HTERT RPE-1 (cell line): Measurements from ENCODE around the gene NTPCR.

Source experiments
- in situ Hi-C: fragments of 300-500 bp; cut with MboI; formaldehyde crosslinking; loops from 4 replicates; pipeline ENCODE4 v1.14.3; 2020; ENCODE audit warnings: low sequenced_read_pairs

The NTPCR gene

DNA sequence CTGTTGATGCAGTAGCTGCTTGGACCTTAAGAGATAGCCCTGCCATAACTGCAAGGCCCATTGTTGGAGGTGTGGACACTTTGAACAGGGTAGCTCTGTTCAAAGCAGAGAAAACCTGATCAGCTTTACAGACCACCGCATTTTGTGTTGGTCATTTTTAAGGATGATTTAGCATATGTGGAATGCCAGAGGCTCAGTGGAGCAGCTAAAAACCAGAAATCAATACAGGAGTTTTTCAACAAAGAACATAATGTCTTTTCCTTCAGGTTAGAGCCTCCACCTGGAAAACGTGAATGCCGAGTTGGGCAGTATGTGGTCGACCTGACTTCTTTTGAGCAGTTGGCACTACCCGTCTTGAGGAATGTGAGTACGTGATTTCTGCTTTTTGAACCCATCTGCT, 5.7 kb downstream of the NTPCR start:
- in situ Hi-C loops = no loop called here

- in situ Hi-C loops = no loop called here
Measured at GRCh38 chr1:232958067-232958466, 7.7 kb downstream of the NTPCR start.

GRCh38 chr1:232962761-232963745, 12.6 kb downstream of the NTPCR start:
- in situ Hi-C loops = no loop called here

DNA sequence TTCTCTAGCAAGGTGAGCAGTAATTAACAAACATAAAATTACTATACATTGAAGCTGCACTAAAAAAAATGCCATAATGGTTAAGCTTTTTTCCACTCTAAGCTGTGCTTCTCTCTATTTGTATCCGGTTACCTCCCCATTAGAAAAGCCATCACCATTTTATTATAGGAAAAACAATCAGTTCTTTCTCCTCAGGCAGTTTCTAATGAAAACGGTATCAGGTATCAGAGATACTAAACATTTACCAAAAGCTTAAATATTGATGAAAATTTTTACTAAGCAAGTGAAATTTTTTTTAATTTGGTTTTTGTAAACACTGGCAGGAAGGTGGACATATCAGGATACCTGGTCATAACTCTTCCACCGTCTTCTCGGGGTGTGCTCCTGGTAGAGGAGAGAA, 14.2 kb downstream of the NTPCR start:
- in situ Hi-C loops = no loop called here

GRCh38 chr1:232965124-232965911, 14.9 kb downstream of the NTPCR start:
- in situ Hi-C loops = no loop called here

GRCh38 chr1:232965912-232966217, 15.5 kb downstream of the NTPCR start:
- in situ Hi-C loops = no loop called here

DNA sequence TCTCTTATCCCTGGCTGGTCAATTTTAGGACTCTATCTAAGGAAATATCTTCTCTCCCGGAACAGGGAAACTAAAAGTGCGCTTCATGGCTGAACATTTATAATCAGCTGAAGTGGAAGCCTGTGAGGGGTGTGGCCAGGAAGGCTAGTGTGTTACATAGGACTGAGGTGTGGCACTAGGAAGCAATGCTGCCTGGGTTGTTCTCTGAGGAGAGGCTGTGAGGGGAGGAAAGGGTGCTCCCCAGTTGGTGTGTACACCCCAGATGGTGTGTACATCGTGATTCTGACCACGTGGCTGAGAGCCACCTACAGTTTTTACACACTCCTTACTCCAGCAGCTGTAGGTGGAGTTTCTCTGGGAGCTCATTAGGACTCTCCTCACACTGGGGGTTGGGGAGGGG, 16.3 kb downstream of the NTPCR start:
- in situ Hi-C loops = no loop called here

DNA sequence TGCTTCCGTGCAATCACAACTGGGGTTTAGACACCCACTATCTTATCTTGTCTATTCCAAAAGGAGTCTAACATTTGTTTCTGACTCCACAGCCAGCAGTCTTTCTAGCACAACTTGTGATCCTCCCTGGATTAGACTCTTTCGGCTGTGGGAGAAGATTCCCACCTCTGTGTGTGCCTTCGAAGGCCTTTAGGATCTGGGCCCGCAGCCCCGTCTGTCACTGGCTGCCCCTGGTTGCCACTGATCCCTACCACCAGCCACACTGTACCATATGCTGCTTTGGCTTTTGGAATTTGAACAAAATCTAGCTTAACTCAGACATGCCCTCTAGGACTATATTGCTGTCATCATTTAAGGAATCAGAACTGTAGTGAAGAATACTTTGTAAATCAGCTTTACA, 18.0 kb downstream of the NTPCR start:
- in situ Hi-C loops = no loop called here

DNA sequence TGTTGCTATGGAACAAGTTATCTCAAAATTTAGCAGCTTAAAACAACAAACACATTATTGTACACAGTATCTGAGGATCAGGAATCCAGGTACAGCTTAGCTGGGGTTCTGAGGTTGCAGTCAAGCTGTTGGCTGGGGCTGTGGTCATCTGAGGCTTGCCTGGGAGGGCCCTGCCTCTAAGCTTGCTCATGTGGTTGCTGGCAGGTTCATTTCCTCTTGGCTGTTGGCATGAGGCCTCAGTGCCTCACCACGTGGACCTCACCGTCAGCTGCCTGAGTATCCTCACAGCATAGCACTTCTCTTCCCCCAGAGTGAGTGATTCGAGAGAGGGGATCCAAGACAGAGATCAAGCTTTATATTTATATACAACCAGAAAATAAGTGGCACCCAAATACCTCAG, 18.6 kb downstream of the NTPCR start:
- in situ Hi-C loops = no loop called here

GRCh38 chr1:232969799-232970198, 19.4 kb downstream of the NTPCR start:
- in situ Hi-C loops = no loop called here

DNA sequence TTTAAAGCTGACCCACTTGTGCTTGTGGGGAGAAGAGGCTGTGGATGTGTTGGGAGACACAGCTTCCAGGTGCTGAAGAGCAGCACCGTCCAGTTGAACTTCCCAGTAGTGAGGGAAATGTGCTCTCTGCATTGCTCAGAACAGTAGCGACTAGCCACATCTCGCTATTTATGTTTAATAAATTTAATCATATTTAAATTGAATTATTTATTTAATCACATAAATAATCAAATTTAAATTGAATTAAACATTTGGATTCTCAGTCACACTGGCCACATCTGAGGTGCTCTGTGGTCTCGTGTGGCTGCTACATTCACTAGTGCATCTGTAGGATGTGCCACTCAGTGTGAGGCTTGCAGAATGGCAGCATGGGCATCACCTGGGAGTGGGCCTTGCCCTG, 20.1 kb downstream of the NTPCR start:
- in situ Hi-C loops = no loop called here

DNA sequence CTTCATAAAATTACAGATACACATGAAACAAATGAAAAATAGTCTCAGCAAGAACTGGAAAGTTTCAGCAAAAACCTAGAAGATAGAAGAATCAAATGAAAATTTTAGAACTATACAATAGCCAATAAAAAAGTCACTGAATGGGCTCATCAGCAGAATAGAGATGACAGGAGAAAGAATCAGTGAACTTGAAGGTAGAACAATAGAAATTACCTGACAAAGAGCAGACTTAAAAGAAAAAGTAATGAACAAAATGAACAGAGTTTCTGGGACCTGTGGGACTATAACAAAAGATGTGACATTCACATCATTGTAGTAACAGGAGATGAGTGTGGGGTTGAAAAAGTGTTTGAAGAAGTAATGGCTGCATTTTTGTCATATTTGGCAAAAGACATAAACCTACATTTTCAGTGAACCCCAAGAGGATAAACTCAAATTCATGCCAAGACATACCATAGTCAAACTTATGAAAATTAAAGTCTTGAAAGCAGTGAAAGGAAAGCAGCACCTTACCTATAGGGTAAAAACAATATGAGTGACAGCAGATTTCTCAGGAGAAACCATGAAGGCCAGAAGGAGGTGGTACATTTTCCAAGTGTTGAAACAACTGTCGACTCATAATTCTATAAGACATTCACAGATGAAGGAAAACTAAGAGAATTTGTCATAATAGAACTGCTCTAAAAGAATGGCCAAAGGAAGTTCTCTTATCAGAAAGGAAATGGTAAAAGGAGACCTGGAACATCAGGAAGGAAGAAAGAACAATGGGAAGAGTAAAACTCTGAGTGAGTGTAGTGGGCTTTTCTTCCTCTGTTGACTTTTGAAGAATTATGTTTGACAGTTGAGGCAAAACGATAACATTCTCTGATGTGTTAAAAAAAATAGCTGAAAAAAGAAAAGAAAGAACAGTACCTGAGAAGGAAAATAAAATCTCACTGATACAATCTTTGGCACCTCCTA, 23.5 kb downstream of the NTPCR start:
- in situ Hi-C loops = no loop called here

DNA sequence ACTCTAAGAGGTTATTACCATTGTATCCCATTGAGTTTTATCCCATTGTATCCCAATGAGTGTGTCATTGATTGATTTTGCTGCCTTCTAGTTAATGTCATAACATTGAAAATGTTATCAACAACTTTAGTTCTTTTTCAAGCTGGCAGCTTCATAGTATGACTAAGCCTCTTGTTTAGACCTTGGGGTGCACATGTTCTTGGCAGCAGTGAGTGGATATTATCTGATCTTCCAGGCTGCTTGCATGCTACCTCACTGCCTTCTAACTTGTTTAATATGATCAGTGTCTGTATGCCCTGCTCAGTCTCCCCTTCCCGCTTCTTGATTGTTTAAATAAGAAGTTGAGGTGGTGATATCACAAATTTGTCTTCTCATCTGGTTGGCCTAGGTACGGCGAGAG, 24.6 kb downstream of the NTPCR start:
- in situ Hi-C loops = no loop called here

- in situ Hi-C loops = no loop called here
Measured at GRCh38 chr1:232978091-232978634, 27.8 kb downstream of the NTPCR start.

GRCh38 chr1:232978815-232979214, 28.4 kb downstream of the NTPCR start:
- in situ Hi-C loops = no loop called here

GRCh38 chr1:232979558-232979957, 29.1 kb downstream of the NTPCR start:
- in situ Hi-C loops = no loop called here

DNA sequence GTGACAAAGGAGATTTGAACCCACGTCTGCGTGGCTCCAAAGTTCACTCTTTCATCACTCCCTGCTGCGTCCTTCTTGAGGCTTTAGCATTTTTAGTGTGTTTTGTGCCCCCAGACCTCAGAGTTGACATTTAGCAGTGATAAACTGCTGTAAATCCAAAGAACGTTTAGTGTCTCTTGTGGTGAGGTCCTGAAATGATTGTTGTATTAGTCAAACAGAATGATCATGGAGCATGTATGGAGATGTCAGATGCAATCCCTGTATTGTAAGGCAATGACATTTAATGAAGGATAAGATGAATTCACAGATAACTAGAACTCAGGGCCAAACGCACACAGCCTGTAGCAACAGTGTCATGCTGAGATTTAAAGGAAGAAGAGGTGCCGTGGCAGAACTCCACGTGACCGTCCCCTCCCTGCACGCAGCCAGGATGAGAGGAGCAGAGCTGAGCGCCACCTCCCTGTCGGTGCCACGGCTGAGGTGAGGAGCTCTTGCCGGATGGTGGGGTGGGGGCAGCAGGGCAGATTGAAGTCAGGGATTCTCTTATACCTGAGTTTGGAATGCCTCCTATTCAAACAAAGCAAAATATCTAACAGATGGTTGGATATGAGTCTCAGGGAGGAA, 30.1 kb downstream of the NTPCR start:
- in situ Hi-C loops = no loop called here

GRCh38 chr1:232980986-232981560, 30.7 kb downstream of the NTPCR start:
- in situ Hi-C loops = no loop called here

- in situ Hi-C loops = no loop called here
Measured at GRCh38 chr1:232982238-232982944, 32.0 kb downstream of the NTPCR start.
